Breast epithelium (tissue), 3 donors: ENCODE results near the gene ANO8.

Source experiments
- CTCF ChIP-seq, 3 donors: fragments of 450-650 bp; IDR thresholded peaks; one replicate each; pipeline ENCODE4 v1.5.1; 2016 to 2017; ENCODE audit warnings: antibody characterized with exemption in 3 of 3, mild to moderate bottlenecking in 3 of 3, moderate library complexity in 3 of 3
- POLR2A ChIP-seq: fragments of 450-650 bp; IDR thresholded peaks from one replicate; pipeline ENCODE4 v1.6.1; 2016; ENCODE audit warnings: antibody characterized with exemption, mild to moderate bottlenecking, moderate library complexity
- POLR2AphosphoS5 ChIP-seq, 3 donors: sonication (generic); formaldehyde crosslinking; IDR thresholded peaks; one replicate each; pipeline ENCODE4 v1.6.1; 2017; ENCODE audit warnings: antibody characterized with exemption in 3 of 3

DNA sequence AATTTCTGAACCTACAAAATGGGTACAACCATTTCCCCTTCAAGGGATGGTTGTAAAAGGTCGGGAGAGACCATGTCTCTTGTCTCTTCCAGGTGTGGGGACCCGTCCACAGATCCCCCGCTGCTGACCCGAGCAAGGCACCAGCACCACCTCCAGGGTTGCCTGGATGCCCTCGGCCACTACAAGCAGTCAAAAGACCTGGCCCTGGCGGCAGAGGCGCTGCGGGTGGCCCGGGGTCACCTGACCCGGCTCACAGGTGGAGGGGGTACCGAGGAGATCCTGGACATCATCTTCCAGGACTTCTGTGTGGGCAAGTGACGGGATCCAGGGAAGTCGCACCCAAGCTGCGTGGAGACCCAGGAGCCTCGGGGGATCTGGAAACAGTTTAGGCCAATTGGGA is 6.7 kb upstream of the ANO8 start:
- TF ChIP-seq CTCF (IDR thresholded peaks at IDR 0.05), result no peak
- TF ChIP-seq POLR2AphosphoS5 (IDR thresholded peaks at IDR 0.05), result no peak
- TF ChIP-seq POLR2A, result no peak
